Trophoblast cell (in vitro differentiated cells and primary cell): ENCODE data around the gene LPCAT1.

ENCODE experiments used
- DNase-seq, 2 donors: peaks; one replicate each; pipeline ENCODE4 v3.0.0-alpha.2; 2016
- H2AFZ ChIP-seq: 2 replicates; pipeline ENCODE4 v1.6.1; 2013; ENCODE audit warnings: low read length, moderate library complexity, mild to moderate bottlenecking; ENCODE audit not compliant: insufficient read depth, poor library complexity
- H2AK5ac ChIP-seq: 2 replicates; pipeline ENCODE4 v1.6.1; 2013; ENCODE audit warnings: mild to moderate bottlenecking, low read length
- H2BK120ac ChIP-seq: 2 replicates; pipeline ENCODE4 v1.6.1; 2013; ENCODE audit warnings: low read length, mild to moderate bottlenecking, moderate library complexity; ENCODE audit not compliant: insufficient read depth, poor library complexity
- H2BK12ac ChIP-seq: 2 replicates; pipeline ENCODE4 v1.6.1; 2013; ENCODE audit warnings: mild to moderate bottlenecking, low read length, moderate library complexity
- H2BK5ac ChIP-seq: 2 replicates; pipeline ENCODE4 v1.6.1; 2013; ENCODE audit warnings: low read length, low read depth, moderate library complexity, mild to moderate bottlenecking; ENCODE audit not compliant: poor library complexity
- H3K14ac ChIP-seq: 2 replicates; pipeline ENCODE4 v1.6.1; 2013; ENCODE audit warnings: mild to moderate bottlenecking, low read length
- H3K18ac ChIP-seq: 2 replicates; pipeline ENCODE4 v1.6.1; 2013; ENCODE audit warnings: mild to moderate bottlenecking, low read length
- H3K23ac ChIP-seq: 2 replicates; pipeline ENCODE4 v1.6.1; 2013; ENCODE audit warnings: low read length
- H3K27ac ChIP-seq: 2 replicates; pipeline ENCODE4 v1.5.1; 2013; ENCODE audit warnings: low read depth, mild to moderate bottlenecking, inconsistent platforms, low read length, moderate library complexity
- H3K27me3 ChIP-seq: 2 replicates; pipeline ENCODE4 v1.6.1; 2013; ENCODE audit warnings: inconsistent platforms, mild to moderate bottlenecking, low read length, moderate library complexity; ENCODE audit not compliant: insufficient read depth
- H3K36me3 ChIP-seq, 2 experiments: 1 replicate in 1 of 2; 2 replicates in 1 of 2; pipeline ENCODE4 v1.6.1; 2013; ENCODE audit warnings: low read length in 2 of 2, mild to moderate bottlenecking in 2 of 2, moderate library complexity in 1 of 2; ENCODE audit not compliant: insufficient read depth in 2 of 2, control insufficient read depth in 1 of 2
- H3K4ac ChIP-seq: 2 replicates; pipeline ENCODE4 v1.6.1; 2013; ENCODE audit warnings: low read depth, mild to moderate bottlenecking, low read length, moderate library complexity
- H3K4me1 ChIP-seq, 2 experiments: 1 replicate in 1 of 2; 2 replicates in 1 of 2; pipeline ENCODE4 v1.6.1; 2013; ENCODE audit warnings: low read length in 2 of 2, mild to moderate bottlenecking in 2 of 2, moderate library complexity in 1 of 2; ENCODE audit not compliant: insufficient read depth in 2 of 2, control insufficient read depth in 1 of 2
- H3K4me2 ChIP-seq: 2 replicates; pipeline ENCODE4 v1.6.1; 2013; ENCODE audit warnings: inconsistent platforms, mild to moderate bottlenecking, low read length, moderate library complexity
- H3K4me3 ChIP-seq: 2 replicates; pipeline ENCODE4 v1.5.1; 2013; ENCODE audit warnings: mild to moderate bottlenecking, low read depth, low read length, inconsistent platforms
- H3K79me1 ChIP-seq: one replicate; pipeline ENCODE4 v1.6.1; 2013; ENCODE audit warnings: low read length
- H3K79me2 ChIP-seq: 2 replicates; pipeline ENCODE4 v1.6.1; 2013; ENCODE audit warnings: low read length, mild to moderate bottlenecking; ENCODE audit not compliant: control insufficient read depth, insufficient read depth, poor library complexity
- H3K9ac ChIP-seq: 2 replicates; pipeline ENCODE4 v1.6.1; 2013; ENCODE audit warnings: mild to moderate bottlenecking, low read length
- H3K9me3 ChIP-seq: 2 replicates; pipeline ENCODE4 v1.6.1; 2013; ENCODE audit warnings: low read depth, mild to moderate bottlenecking, control low read depth, inconsistent platforms, low read length; ENCODE audit not compliant: insufficient read depth
- H4K12ac ChIP-seq: 2 replicates; pipeline ENCODE4 v1.6.1; 2013; ENCODE audit warnings: low read depth, mild to moderate bottlenecking, low read length, moderate library complexity
- H4K8ac ChIP-seq: 2 replicates; pipeline ENCODE4 v1.6.1; 2013; ENCODE audit warnings: low read depth, mild to moderate bottlenecking, low read length, moderate library complexity
- H4K91ac ChIP-seq: one replicate; pipeline ENCODE4 v1.6.1; 2013; ENCODE audit warnings: low read depth, mild to moderate bottlenecking, low read length, moderate library complexity
- WGBS: extraction: QIAGEN DNeasy Blood & Tissue Kit; methylation state at CpG from one replicate; pipeline ENCODE4 v1.1.7; 2013; ENCODE audit warnings: missing lambda C conversion rate; ENCODE audit not compliant: insufficient read length, insufficient coverage; ENCODE audit errors: extremely low coverage; 5-methylcytosine and 5-hydroxymethylcytosine counted together

The LPCAT1 gene

DNA sequence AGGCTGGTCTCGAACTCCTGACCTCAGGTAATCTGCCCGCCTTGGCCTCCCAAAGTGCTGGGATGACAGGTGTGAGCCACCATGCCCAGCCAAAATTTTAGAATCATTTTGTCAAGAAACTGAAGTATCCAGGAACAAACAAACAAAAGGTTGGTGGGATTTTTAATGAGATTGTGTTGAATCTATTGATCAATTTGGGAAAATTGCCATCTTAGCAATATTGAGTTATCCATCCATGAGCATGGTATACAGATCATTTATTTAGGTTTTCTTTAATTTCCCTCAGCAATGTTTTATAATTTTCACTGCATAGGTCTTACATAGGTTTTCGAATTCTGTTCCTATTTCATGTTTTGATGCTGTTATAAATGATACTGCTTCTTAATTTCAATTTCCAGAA, 5.7 kb upstream of the LPCAT1 start:
- H3K23ac ChIP-seq = no peak overlapping the region
- no peak overlapping the region for H3K4me2 ChIP-seq
- no peak for DNase-seq
- no peak overlapping the region for H3K9ac ChIP-seq
- H4K91ac ChIP-seq = no peak overlapping the region
- H3K79me1 ChIP-seq = peaks cover under 1% of the 10 kb centered on the region
- no peak overlapping the region for H2AFZ ChIP-seq
- no peaks in the 10 kb centered on the region for H3K36me3 ChIP-seq
- no peak overlapping the region for H3K18ac ChIP-seq
- no peaks in the 10 kb centered on the region for H3K9me3 ChIP-seq
- H3K4ac ChIP-seq = no peak overlapping the region
- WGBS = no CpG with 5 or more reads among the region's 3 CpGs
- no peaks in the 10 kb centered on the region for H3K79me2 ChIP-seq
- no peak overlapping the region for H4K12ac ChIP-seq
- H3K27ac ChIP-seq = no peak overlapping the region
- H3K14ac ChIP-seq = no peak overlapping the region
- no peaks in the 10 kb centered on the region for H3K27me3 ChIP-seq
- no peak overlapping the region for H2AK5ac ChIP-seq
- no peak overlapping the region for H2BK120ac ChIP-seq
- peaks cover under 1% of the 10 kb centered on the region in 2 experiments for H3K4me1 ChIP-seq
- no peak overlapping the region for H2BK12ac ChIP-seq
- H3K4me3 ChIP-seq = no peak overlapping the region
- H4K8ac ChIP-seq = no peak overlapping the region
- H2BK5ac ChIP-seq = no peak overlapping the region

DNA sequence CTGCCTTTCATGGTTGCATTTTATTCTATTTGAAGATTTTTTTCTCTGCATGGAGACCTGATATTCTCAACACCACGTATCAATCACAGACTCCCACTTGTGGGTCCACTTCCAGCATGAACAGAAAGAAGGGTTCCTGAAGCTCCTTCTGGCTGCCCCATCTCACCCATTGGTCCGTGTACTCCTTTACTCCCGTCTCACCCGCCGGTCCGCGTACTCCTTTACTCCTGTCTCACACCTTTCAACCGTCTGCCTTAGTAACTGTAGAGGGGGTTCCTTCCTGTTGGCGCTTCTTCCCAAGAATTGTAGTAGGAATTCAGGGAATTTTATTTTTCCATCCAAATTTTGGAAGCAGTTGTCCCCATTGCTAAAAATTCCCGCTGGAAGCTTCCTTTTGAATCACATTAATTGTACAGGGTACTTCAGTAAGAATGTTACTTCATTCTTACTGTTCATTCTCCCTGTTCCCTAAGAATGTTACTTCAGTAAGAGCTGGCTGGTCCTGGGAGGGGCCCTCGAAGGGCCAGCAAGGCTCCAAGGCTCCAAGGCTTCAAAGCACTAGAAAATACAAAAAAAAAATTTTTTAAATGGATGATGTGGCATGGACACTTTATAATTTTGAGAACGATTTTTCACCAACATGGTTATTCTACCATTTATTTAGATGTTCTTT, 3.9 kb upstream of the LPCAT1 start:
- Histone ChIP-seq H3K79me2 (peaks cover 11% of the 10 kb centered on the region), H4K8ac (no peak overlapping the region), H4K91ac (no peak overlapping the region), H4K12ac (no peak overlapping the region), H2BK12ac (no peak overlapping the region), H3K14ac (no peak overlapping the region), H2AFZ (no peak overlapping the region), H3K9ac (no peak overlapping the region), H2BK120ac (no peak overlapping the region), H2BK5ac (no peak overlapping the region), H3K18ac (no peak overlapping the region), H3K4me1 (peaks cover 4 to 5% of the 10 kb centered on the region in 2 experiments), H2AK5ac (no peak overlapping the region), H3K27me3 (no peaks in the 10 kb centered on the region), H3K9me3 (no peaks in the 10 kb centered on the region), H3K4me2 (no peak overlapping the region), H3K4me3 (no peak overlapping the region), H3K23ac (no peak overlapping the region), H3K79me1 (peaks cover 14% of the 10 kb centered on the region), H3K27ac (no peak overlapping the region), H3K36me3 (no peaks in the 10 kb centered on the region), H3K4ac (no peak overlapping the region)
- DNase-seq = no peak
- no CpG with 5 or more reads among the region's 12 CpGs for WGBS

- Histone ChIP-seq H4K91ac (no peak overlapping the region), H3K23ac (no peak overlapping the region), H3K18ac (no peak overlapping the region), H2BK120ac (no peak overlapping the region), H3K9me3 (no peaks in the 10 kb centered on the region), H3K79me2 (peaks cover 16% of the 10 kb centered on the region), H3K14ac (no peak overlapping the region), H2BK12ac (no peak overlapping the region), H3K4ac (no peak overlapping the region), H3K27ac (no peak overlapping the region), H3K9ac (no peak overlapping the region), H3K79me1 (peaks cover 21% of the 10 kb centered on the region), H4K12ac (no peak overlapping the region), H3K27me3 (no peaks in the 10 kb centered on the region), H3K4me2 (no peak overlapping the region), H2AFZ (no peak overlapping the region), H3K4me1 (peaks cover 6 to 9% of the 10 kb centered on the region in 2 experiments), H3K36me3 (no peaks in the 10 kb centered on the region), H3K4me3 (no peak overlapping the region), H2BK5ac (no peak overlapping the region), H2AK5ac (no peak overlapping the region), H4K8ac (no peak overlapping the region)
- no CpG with 5 or more reads among the region's 9 CpGs for WGBS
- no peak for DNase-seq
Measured at GRCh38 chr5:1526681-1527131, 2.9 kb upstream of the LPCAT1 start.

- Histone ChIP-seq H3K4me2 (no peak overlapping the region), H3K79me2 (peaks cover 19% of the 10 kb centered on the region), H4K91ac (no peak overlapping the region), H2BK120ac (no peak overlapping the region), H4K8ac (no peak overlapping the region), H2AFZ (no peak overlapping the region), H3K36me3 (peaks cover 0 to under 1% of the 10 kb centered on the region in 2 experiments), H3K27ac (no peak overlapping the region), H3K79me1 (peaks cover 24% of the 10 kb centered on the region), H4K12ac (no peak overlapping the region), H2BK5ac (no peak overlapping the region), H2BK12ac (no peak overlapping the region), H3K4me3 (no peak overlapping the region), H3K9me3 (no peaks in the 10 kb centered on the region), H3K18ac (no peak overlapping the region), H2AK5ac (no peak overlapping the region), H3K9ac (no peak overlapping the region), H3K4me1 (peaks cover 10 to 11% of the 10 kb centered on the region in 2 experiments), H3K14ac (no peak overlapping the region), H3K27me3 (no peaks in the 10 kb centered on the region), H3K23ac (no peak overlapping the region), H3K4ac (no peak overlapping the region)
- DNase-seq = no peak
- no CpG with 5 or more reads among the region's 7 CpGs for WGBS
Measured at GRCh38 chr5:1526190-1526631, 2.5 kb upstream of the LPCAT1 start.
